GM12878 (cell line): ENCODE data around the gene FSIP1. TPM values are rescaled to one million over a fixed set of nuclear protein-coding genes. Genes with fewer than 3 reads are reported as not detected.
A peak's percentile ranks its signal among the peaks of the same experiment; 100 is the strongest.

Experiments
- ATAC-seq: fragments of 200-7000 bp; cut with Tn5 transposase; 3 replicates; pipeline ENCODE4 v1.9.1; 2020; ENCODE audit warnings: mild to moderate bottlenecking, moderate library complexity
- BruUV-seq: library from RNA; stranded (reverse); fragments of 400-500 nt; replicated peaks from 2 replicates; lab custom pipeline; 2021; lab: Mats Ljungman, UMichigan
- CTCF ChIA-PET: fragments of 300-600 bp; sonication (Branson Sonifier 250); formaldehyde crosslinking; extraction: SDS; loops from one replicate; lab custom pipeline; 2021; ENCODE audit warnings: inconsistent platforms; lab: Yijun Ruan, JAX
- POLR2A ChIA-PET: fragments of 350-600 bp; formaldehyde crosslinking; extraction: SDS; loops from one replicate; lab custom pipeline; 2021; ENCODE audit warnings: inconsistent platforms; lab: Charles Lee
- RAD21 ChIA-PET: fragments of 300-600 bp; sonication (Branson Sonifier 250); formaldehyde crosslinking; loops from one replicate; lab custom pipeline; 2023; ENCODE audit warnings: antibody characterized with exemption; ENCODE audit not compliant: unreplicated experiment; lab: Charles Lee
- SMC1A ChIA-PET: fragments of 300-600 bp; sonication (Branson Sonifier 250); formaldehyde crosslinking; loops from one replicate; lab custom pipeline; 2023; ENCODE audit not compliant: unreplicated experiment, uncharacterized antibody; lab: Charles Lee
- DNase-seq: peaks from one replicate; pipeline ENCODE4 v3.0.0-alpha.2; 2011; ENCODE audit warnings: low read depth, low spot score
- FAIRE-seq: peaks from 3 replicates; lab custom pipeline; 2011; peaks lifted over from hg19 to GRCh38; lab: Jason Lieb, UNC
- H2AFZ ChIP-seq: 2 replicates; pipeline ENCODE4 v1.6.0; 2011; ENCODE audit warnings: low read depth, low read length, control low read depth; ENCODE audit not compliant: control insufficient read depth
- H3K27ac ChIP-seq: 2 replicates; pipeline ENCODE4 v1.5.1; 2011; ENCODE audit warnings: control low read depth; ENCODE audit not compliant: control insufficient read depth, insufficient read depth
- H3K27me3 ChIP-seq, 2 experiments: replicated peaks in 1 of 2; 2 replicates each; pipeline versions ENCODE4 v1.6.0 to v1.6.1; 2011; ENCODE audit warnings: low read length in 1 of 2; ENCODE audit not compliant: control insufficient read depth in 2 of 2, insufficient read depth in 2 of 2
- H3K36me3 ChIP-seq, 2 experiments: 2 replicates each; pipeline ENCODE4 v1.5.1; 2011; ENCODE audit warnings: low read length in 1 of 2; ENCODE audit not compliant: control insufficient read depth in 2 of 2, insufficient read depth in 2 of 2
- H3K4me1 ChIP-seq: 2 replicates; pipeline ENCODE4 v1.6.1; 2011; ENCODE audit warnings: mild to moderate bottlenecking, low read length, moderate library complexity, mixed read lengths; ENCODE audit not compliant: control insufficient read depth, insufficient read depth
- H3K4me2 ChIP-seq: 2 replicates; pipeline ENCODE4 v1.6.0; 2011; ENCODE audit warnings: control low read depth; ENCODE audit not compliant: control insufficient read depth, insufficient read depth
- H3K4me3 ChIP-seq: fragments of 200-600 bp; sonication (generic); 2 replicates; pipeline ENCODE4 v1.5.1; 2016
- H3K79me2 ChIP-seq: 2 replicates; pipeline ENCODE4 v1.6.0; 2011; ENCODE audit warnings: low read length; ENCODE audit not compliant: control insufficient read depth, insufficient read depth
- H3K9ac ChIP-seq: 2 replicates; pipeline ENCODE4 v1.8.0; 2011; ENCODE audit warnings: low read length, control low read depth, mixed read lengths; ENCODE audit not compliant: control insufficient read depth, insufficient read depth
- H3K9me3 ChIP-seq: replicated peaks from 3 replicates; pipeline ENCODE4 v1.5.1; 2011; ENCODE audit warnings: mild to moderate bottlenecking, low read length; ENCODE audit not compliant: control insufficient read depth, insufficient read depth
- H4K20me1 ChIP-seq: 2 replicates; pipeline ENCODE4 v1.6.0; 2011; ENCODE audit not compliant: control insufficient read depth, insufficient read depth
- BACH1 ChIP-seq: fragments of 450-650 bp; IDR thresholded peaks from 2 replicates; pipeline ENCODE4 v1.6.1; 2017; ENCODE audit warnings: mild to moderate bottlenecking, borderline replicate concordance
- CREM ChIP-seq: IDR thresholded peaks from 2 replicates; pipeline ENCODE4 v1.6.1; 2014; ENCODE audit warnings: antibody characterized with exemption, low read depth
- EP300 ChIP-seq, 2 experiments: fragments of 150-350 bp in 1 of 2; IDR thresholded peaks; 2 replicates each; pipeline ENCODE4 v1.6.1; 2011 to 2012; ENCODE audit warnings: low read depth in 2 of 2, low read length in 2 of 2, borderline replicate concordance in 1 of 2, improper control_type of control experiment in 1 of 2, inconsistent platforms in 1 of 2; ENCODE audit not compliant: control insufficient read depth in 1 of 2
- GABPA ChIP-seq: IDR thresholded peaks from 2 replicates; pipeline ENCODE4 v1.6.1; 2014; ENCODE audit warnings: antibody characterized with exemption, low read depth, mild to moderate bottlenecking, inconsistent platforms
- HCFC1 ChIP-seq: fragments of 150-350 bp; IDR thresholded peaks from 2 replicates; pipeline ENCODE4 v1.6.1; 2014; ENCODE audit warnings: low read length
- IKZF1 ChIP-seq: fragments of 450-650 bp; conservative IDR thresholded peaks from 2 replicates; pipeline ENCODE4 v1.6.1; 2017; ENCODE audit warnings: antibody characterized with exemption, mild to moderate bottlenecking
- NR2C2 ChIP-seq: IDR thresholded peaks from 2 replicates; pipeline ENCODE4 v1.6.1; 2011; ENCODE audit warnings: borderline replicate concordance, low read depth; ENCODE audit not compliant: control insufficient read depth, insufficient read length
- SPI1 ChIP-seq: IDR thresholded peaks from 2 replicates; pipeline ENCODE4 v1.6.1; 2011; ENCODE audit warnings: low read depth, mild to moderate bottlenecking, low read length, moderate library complexity, borderline replicate concordance; ENCODE audit not compliant: insufficient read depth
- SUPT20H ChIP-seq: IDR thresholded peaks from 2 replicates; pipeline ENCODE4 v1.6.1; 2011; ENCODE audit warnings: low read depth, mild to moderate bottlenecking, low read length, moderate library complexity, borderline replicate concordance; ENCODE audit not compliant: control insufficient read depth
- ZNF274 ChIP-seq: IDR thresholded peaks from one replicate; pipeline ENCODE4 v1.8.0; 2011; ENCODE audit not compliant: insufficient read length, insufficient read depth
- in situ Hi-C: fragments of 300-500 bp; cut with MboI; formaldehyde crosslinking; loops from 9 replicates; pipeline ENCODE4 v1.14.3; 2018; ENCODE audit warnings: mixed read lengths
- intact Hi-C: fragments of 100-400 bp; cut with micrococcal nuclease; formaldehyde crosslinking; loops from one replicate; pipeline ENCODE4 v1.14.2; 2022; ENCODE audit not compliant: unreplicated experiment
- polyA plus RNA-seq, 11 experiments: library from polyadenylated mRNA; depleted of rRNA in 4 of 11; unstranded in 6 of 11; stranded (reverse) in 5 of 11; fragments of >200 nt; fragmentation: Nextera tagmentation in 4 of 11; fragmentation: Illumina TruSeq in 1 of 11; extraction: Ambion mirVana in 4 of 11; extraction: Trizol in 1 of 11; gene quantifications; 1 replicate in 1 of 11; 2 replicates in 10 of 11; pipeline versions ENCODE4 v1.2.1 to v1.2.3, GENCODE V29; 2011 to 2016; ENCODE audit warnings: inconsistent platforms in 2 of 11, missing spikeins in 2 of 11, low read depth in 1 of 11
- total RNA-seq, 4 experiments: library from RNA; depleted of rRNA in 3 of 4; stranded (reverse); fragments of >200 nt in 3 of 4; fragmentation: Illumina TruSeq in 1 of 4; extraction: Trizol in 1 of 4; gene quantifications; 2 replicates each; pipeline versions ENCODE4 v1.2.1 to v1.2.3, GENCODE V29; 2013 to 2021
- TF ChIP-seq, protein P1 (sequence below): fragments of 450-650 bp; IDR thresholded peaks from 2 replicates; pipeline ENCODE4 v1.6.1; 2017; ENCODE audit warnings: borderline replicate concordance
- TF ChIP-seq, protein P2 (sequence below): fragments of 450-650 bp; IDR thresholded peaks from 2 replicates; pipeline ENCODE4 v1.6.1; 2017; ENCODE audit warnings: low read depth, mild to moderate bottlenecking, moderate library complexity
- TF ChIP-seq, protein P3 (sequence below): IDR thresholded peaks from 2 replicates; pipeline ENCODE4 v1.6.1; 2011; ENCODE audit warnings: low read depth, low read length, improper control_type of control experiment, borderline replicate concordance
- TF ChIP-seq, protein P4 (sequence below): IDR thresholded peaks from 2 replicates; pipeline ENCODE4 v1.6.1; 2011; ENCODE audit warnings: borderline replicate concordance, low read depth, mild to moderate bottlenecking, moderate library complexity, mixed read lengths, low read length; ENCODE audit not compliant: insufficient read depth; ENCODE audit errors: extremely low read length

The FSIP1 gene
- total and polyA plus RNA-seq, 10 of the 15 experiments (the other 5 are each of a cell fraction or from before 2014, with no cell fraction given), result 0.15 to 0.67 (median 0.35) TPM

DNA sequence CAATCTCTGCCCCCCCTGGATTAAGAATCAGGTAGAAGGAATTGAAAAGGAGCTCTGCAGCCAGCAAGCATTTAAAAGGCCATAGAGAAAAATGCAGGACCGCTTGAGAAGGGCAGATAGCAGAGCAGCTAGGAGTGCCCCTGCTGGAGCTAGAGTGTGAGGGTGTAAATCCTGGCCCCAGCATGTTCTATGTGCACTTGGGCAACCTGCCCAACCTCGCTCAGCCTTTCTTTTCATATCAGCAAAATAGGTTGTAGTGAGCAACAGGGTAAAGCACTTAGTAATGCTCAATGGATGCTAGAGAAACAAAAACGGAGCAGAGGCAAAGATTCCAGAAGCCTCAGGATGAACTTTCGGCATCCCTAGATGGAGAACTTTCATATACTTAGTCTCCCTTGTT lies 226.8 kb downstream of the FSIP1 start (continued):
- TF ChIP-seq, protein P1, sequence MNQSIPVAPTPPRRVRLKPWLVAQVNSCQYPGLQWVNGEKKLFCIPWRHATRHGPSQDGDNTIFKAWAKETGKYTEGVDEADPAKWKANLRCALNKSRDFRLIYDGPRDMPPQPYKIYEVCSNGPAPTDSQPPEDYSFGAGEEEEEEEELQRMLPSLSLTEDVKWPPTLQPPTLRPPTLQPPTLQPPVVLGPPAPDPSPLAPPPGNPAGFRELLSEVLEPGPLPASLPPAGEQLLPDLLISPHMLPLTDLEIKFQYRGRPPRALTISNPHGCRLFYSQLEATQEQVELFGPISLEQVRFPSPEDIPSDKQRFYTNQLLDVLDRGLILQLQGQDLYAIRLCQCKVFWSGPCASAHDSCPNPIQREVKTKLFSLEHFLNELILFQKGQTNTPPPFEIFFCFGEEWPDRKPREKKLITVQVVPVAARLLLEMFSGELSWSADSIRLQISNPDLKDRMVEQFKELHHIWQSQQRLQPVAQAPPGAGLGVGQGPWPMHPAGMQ, result no peak
- TF ChIP-seq, protein P2, sequence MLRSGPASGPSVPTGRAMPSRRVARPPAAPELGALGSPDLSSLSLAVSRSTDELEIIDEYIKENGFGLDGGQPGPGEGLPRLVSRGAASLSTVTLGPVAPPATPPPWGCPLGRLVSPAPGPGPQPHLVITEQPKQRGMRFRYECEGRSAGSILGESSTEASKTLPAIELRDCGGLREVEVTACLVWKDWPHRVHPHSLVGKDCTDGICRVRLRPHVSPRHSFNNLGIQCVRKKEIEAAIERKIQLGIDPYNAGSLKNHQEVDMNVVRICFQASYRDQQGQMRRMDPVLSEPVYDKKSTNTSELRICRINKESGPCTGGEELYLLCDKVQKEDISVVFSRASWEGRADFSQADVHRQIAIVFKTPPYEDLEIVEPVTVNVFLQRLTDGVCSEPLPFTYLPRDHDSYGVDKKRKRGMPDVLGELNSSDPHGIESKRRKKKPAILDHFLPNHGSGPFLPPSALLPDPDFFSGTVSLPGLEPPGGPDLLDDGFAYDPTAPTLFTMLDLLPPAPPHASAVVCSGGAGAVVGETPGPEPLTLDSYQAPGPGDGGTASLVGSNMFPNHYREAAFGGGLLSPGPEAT, result no peak
- no peak for TF ChIP-seq BACH1

DNA sequence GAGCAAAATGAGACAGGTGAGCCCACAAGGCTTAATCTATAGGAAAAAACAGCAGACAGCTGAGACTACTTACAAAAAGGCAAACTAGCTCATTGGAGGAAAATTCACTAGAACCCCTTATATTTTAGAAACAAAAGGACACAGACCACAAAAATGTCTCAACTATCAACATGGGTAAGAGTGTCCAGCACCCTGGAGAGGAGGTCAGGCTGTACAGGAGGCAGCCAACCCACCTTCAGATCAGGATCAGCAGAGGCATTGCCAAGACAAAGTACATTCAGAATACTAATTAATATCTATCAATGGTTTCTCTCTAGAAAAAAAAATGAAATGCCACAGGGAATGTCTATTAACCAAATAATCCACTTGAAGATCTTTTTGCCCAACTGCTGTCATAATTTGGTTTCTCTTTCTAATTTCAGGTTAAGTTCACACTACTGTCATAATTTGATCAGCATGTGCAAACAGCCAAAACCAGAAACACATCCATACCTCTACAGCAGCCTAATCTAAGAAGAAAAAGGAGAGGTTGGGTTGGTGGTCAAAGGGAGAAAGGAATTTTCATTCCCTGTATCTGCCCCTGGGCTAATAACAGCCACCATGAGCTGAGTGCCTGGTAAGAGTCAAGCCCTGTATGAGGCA lies 227.8 kb downstream of the FSIP1 start:
- Histone ChIP-seq H3K4me1 (peaks cover 20% of the 10 kb centered on the region), H3K27me3 (no peaks in the 10 kb centered on the region), H3K9ac (no peak overlapping the region), H3K36me3 (no peaks in the 10 kb centered on the region), H2AFZ (no peak overlapping the region), H3K9me3 (no peaks in the 10 kb centered on the region), H4K20me1 (no peaks in the 10 kb centered on the region), H3K4me2 (peak overlapping the region; percentile 27; the same call in 1 of the 2 replicates), H3K27ac (no peak overlapping the region), H3K79me2 (no peaks in the 10 kb centered on the region), H3K4me3 (no peak overlapping the region)
- BruUV-seq, result no TSS peak
- CTCF ChIA-PET, result interaction anchor here (0.6 to 1.0 kb wide), 6 partner anchors 8 to 202 kb away, joined by 3 to 4 read pairs (median 3); no protein-coding TSS in a partner anchor
- POLR2A ChIA-PET, result interaction anchor here (0.6 kb wide), 1 partner anchor 83 kb away, joined by 3 read pairs; no protein-coding TSS in a partner anchor
- DNase-seq, result no peak
- intact Hi-C loops (loop anchor here (5.0 kb wide), 2 partner anchors 128 to 143 kb away; no protein-coding TSS in a partner anchor), in situ Hi-C loops (no loop called here)
- TF ChIP-seq SPI1 (no peak), SUPT20H (no peak), GABPA (no peak), CREM (no peak), IKZF1 (peak; percentile 22; the same call in 1 of the 2 replicates), NR2C2 (no peak), ZNF274 (no peak), HCFC1 (no peak), EP300 (IDR thresholded peaks at IDR 0.05; ENCODE audit: borderline replicate concordance in 1 of 2, control insufficient read depth in 1 of 2, low read depth in 2 of 2, low read length in 2 of 2) (0 out of 4 replicates have a peak, but pooled peaks of 1 of the 2 experiments have one; percentile 40)
- TF ChIP-seq, protein P3, sequence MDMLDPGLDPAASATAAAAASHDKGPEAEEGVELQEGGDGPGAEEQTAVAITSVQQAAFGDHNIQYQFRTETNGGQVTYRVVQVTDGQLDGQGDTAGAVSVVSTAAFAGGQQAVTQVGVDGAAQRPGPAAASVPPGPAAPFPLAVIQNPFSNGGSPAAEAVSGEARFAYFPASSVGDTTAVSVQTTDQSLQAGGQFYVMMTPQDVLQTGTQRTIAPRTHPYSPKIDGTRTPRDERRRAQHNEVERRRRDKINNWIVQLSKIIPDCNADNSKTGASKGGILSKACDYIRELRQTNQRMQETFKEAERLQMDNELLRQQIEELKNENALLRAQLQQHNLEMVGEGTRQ, result no peak
- TF ChIP-seq, protein P4, sequence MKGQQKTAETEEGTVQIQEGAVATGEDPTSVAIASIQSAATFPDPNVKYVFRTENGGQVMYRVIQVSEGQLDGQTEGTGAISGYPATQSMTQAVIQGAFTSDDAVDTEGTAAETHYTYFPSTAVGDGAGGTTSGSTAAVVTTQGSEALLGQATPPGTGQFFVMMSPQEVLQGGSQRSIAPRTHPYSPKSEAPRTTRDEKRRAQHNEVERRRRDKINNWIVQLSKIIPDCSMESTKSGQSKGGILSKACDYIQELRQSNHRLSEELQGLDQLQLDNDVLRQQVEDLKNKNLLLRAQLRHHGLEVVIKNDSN, result no peak
- RAD21 ChIA-PET, result interaction anchor here (1.1 kb wide), 1 partner anchor 45 kb away, joined by 4 read pairs; no protein-coding TSS in a partner anchor
- SMC1A ChIA-PET, result interaction anchor here (1.3 to 2.1 kb wide), 2 partner anchors 23 to 69 kb away, joined by 4 to 5 read pairs; no protein-coding TSS in a partner anchor
- peak; percentile 78 for ATAC-seq
- peak; percentile 54 for FAIRE-seq
